Measurements from ENCODE around the gene C2. TPM values are rescaled to one million over a fixed set of nuclear protein-coding genes. Genes with fewer than 3 reads are reported as not detected.
"Not testable (repeated sequence)": the region's sequence is repeated elsewhere in the genome, so short reads cannot be mapped to it uniquely, and the experiment has no call there.

C2 gene
- total and polyA plus RNA-seq, 4 experiments from 2014 or later = 2.1 to 3.2 TPM; not detected in 2

GRCh38 chr6:31903957-31904356 lies 23.6 kb upstream of the C2 start:
- Histone ChIP-seq H3K27ac (ENCODE audit: low read depth, low read length) (no peak overlapping the region), H3K27me3 (ENCODE audit: insufficient read depth, low read length) (no peaks in the 10 kb centered on the region), H3K9me3 (ENCODE audit: control insufficient read depth in 1 of 2, low read length in 2 of 2) (no peaks in the 10 kb centered on the region), H3K4me3 (ENCODE audit: low read length in 2 of 2) (no peak overlapping the region), H3K36me3 (ENCODE audit: insufficient read depth, low read length) (no peaks in the 10 kb centered on the region), H3K4me1 (ENCODE audit: insufficient read depth, low read length) (peaks cover 24% of the 10 kb centered on the region)
- H3K36me3 Mint-ChIP-seq = peaks cover 0 to 1% of the 10 kb centered on the region in 2 donors
- intact Hi-C loops (cut with micrococcal nuclease) = no loop called here
- peak overlapping the region in 3 of 7 donors; percentile 4 to 71 (median 36) for H3K27ac Mint-ChIP-seq
- H3K4me3 Mint-ChIP-seq = peak overlapping the region in 2 of 8 donors; percentile 24 to 35
- no peak for DNase-seq
- ChIA-PET CTCF (ENCODE audit: partially characterized antibody) (interaction anchor here (1.0 kb wide), 1 partner anchor 48 kb away, joined by 5 read pairs; no protein-coding TSS in a partner anchor), POLR2A (ENCODE audit: partially characterized antibody) (interaction anchor here (0.7 kb wide), 1 partner anchor 68 kb away, joined by 3 read pairs; a partner anchor contains a TSS)
- H3K9me3 Mint-ChIP-seq = no peaks in the 10 kb centered on the region
- H3K4me1 Mint-ChIP-seq = peaks cover 11 to 24% (median 16%) of the 10 kb centered on the region in 4 donors
- H3K27me3 Mint-ChIP-seq = peaks cover 0 to 5% of the 10 kb centered on the region in 2 donors

DNA sequence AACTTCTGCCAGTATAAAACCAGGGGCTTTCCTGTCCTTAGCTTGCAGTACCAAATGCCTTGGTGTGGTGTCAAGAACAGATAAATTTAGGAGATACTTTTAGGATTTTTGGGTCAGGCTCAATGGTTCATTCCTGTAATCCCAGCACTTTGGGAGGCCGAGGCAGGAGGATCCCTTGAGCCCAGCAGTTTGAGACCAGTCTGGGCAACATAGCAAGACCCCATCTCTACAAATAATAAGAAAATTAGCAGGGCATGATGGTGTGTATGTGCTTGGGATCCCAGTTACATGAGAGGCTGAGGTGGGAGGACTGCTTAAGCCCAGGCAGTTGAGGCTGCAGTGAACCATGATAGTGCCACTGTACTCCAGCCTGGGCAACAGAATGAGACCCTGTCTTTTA lies 22.5 kb upstream of the C2 start:
- no peak overlapping the region for H3K27ac Mint-ChIP-seq
- peaks cover 0 to 6% of the 10 kb centered on the region in 2 donors for H3K27me3 Mint-ChIP-seq
- Histone ChIP-seq H3K4me3 (ENCODE audit: low read length in 2 of 2) (no peak overlapping the region), H3K4me1 (ENCODE audit: insufficient read depth, low read length) (peaks cover 14% of the 10 kb centered on the region), H3K9me3 (ENCODE audit: control insufficient read depth in 1 of 2, low read length in 2 of 2) (no peaks in the 10 kb centered on the region), H3K27ac (ENCODE audit: low read depth, low read length) (no peak overlapping the region), H3K27me3 (ENCODE audit: insufficient read depth, low read length) (no peaks in the 10 kb centered on the region), H3K36me3 (ENCODE audit: insufficient read depth, low read length) (no peaks in the 10 kb centered on the region)
- ChIA-PET POLR2A (ENCODE audit: partially characterized antibody) (no interaction called here), CTCF (ENCODE audit: partially characterized antibody) (interaction anchor here (0.5 kb wide), 1 partner anchor 36 kb away, joined by 4 read pairs; no protein-coding TSS in a partner anchor)
- no peaks in the 10 kb centered on the region for H3K9me3 Mint-ChIP-seq
- peaks cover 0 to 1% of the 10 kb centered on the region in 2 donors for H3K36me3 Mint-ChIP-seq
- no peak overlapping the region for H3K4me3 Mint-ChIP-seq
- intact Hi-C loops (cut with micrococcal nuclease) = no loop called here
- no peak for DNase-seq
- peaks cover 7 to 13% (median 9%) of the 10 kb centered on the region in 4 donors for H3K4me1 Mint-ChIP-seq

DNA sequence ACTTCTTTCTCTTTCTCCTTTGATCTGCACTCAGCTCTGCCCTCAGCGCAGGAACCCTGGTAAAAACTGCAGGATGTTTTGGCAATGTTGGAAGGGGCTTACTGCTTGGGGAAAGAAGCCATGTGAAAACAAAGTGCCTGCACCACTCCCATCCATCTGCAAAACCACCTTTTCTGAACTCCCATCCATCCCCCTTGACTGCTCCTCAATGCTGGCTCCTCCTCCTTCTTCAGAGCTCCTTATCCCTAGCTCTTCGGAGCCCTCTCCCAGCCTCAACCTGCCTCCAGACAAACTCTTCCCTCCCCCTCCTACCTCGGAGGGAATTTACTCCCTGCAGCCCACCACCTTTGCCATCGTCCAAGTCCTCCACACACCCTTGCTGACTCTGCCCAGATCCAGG lies 21.4 kb upstream of the C2 start:
- Mint-ChIP-seq H3K4me1 (peaks cover 7 to 12% (median 9%) of the 10 kb centered on the region in 4 donors), H3K27ac (peak overlapping the region in 1 of 7 donors; percentile 46), H3K4me3 (no peak overlapping the region), H3K27me3 (peaks cover 0 to 6% of the 10 kb centered on the region in 2 donors), H3K9me3 (no peaks in the 10 kb centered on the region), H3K36me3 (peaks cover 0 to 1% of the 10 kb centered on the region in 2 donors)
- peaks cover 10% of the 10 kb centered on the region for H3K4me1 ChIP-seq (ENCODE audit: insufficient read depth, low read length)
- no peaks in the 10 kb centered on the region for H3K36me3 ChIP-seq (ENCODE audit: insufficient read depth, low read length)
- intact Hi-C loops (cut with micrococcal nuclease) = no loop called here
- CTCF ChIA-PET (ENCODE audit: partially characterized antibody) = no interaction called here
- DNase-seq = no peak
- no peaks in the 10 kb centered on the region for H3K9me3 ChIP-seq (ENCODE audit: control insufficient read depth in 1 of 2, low read length in 2 of 2)
- no peaks in the 10 kb centered on the region for H3K27me3 ChIP-seq (ENCODE audit: insufficient read depth, low read length)
- H3K4me3 ChIP-seq (ENCODE audit: low read length in 2 of 2) = no peak overlapping the region
- POLR2A ChIA-PET (ENCODE audit: partially characterized antibody) = no interaction called here
- H3K27ac ChIP-seq (ENCODE audit: low read depth, low read length) = no peak overlapping the region

DNA sequence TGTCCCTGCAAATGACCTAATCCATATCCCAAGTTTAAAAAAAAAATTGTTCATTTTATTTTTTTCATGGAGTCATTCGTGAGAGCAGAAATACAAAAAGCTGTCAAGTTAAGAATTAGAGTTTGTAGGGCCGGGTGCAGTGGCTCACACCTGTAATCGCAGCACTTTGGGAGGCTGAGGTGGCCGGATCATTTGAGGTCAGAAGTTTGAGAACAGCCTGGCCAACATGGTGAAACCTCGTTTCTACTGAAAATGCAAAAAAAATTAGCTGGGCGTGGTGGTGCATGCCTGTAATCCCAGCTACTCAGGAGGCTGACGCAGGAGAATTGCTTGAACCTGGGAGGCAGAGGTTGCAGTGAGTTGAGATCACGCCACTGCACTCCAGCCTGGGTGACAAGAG lies 20.8 kb upstream of the C2 start:
- H3K4me3 Mint-ChIP-seq; H3K27me3 ChIP-seq (ENCODE audit: insufficient read depth, low read length); H3K9me3 Mint-ChIP-seq; H3K27ac Mint-ChIP-seq; H3K36me3 ChIP-seq (ENCODE audit: insufficient read depth, low read length); H3K9me3 ChIP-seq (ENCODE audit: control insufficient read depth in 1 of 2, low read length in 2 of 2); DNase-seq; H3K36me3 Mint-ChIP-seq; H3K4me3 ChIP-seq (ENCODE audit: low read length in 2 of 2); H3K27me3 Mint-ChIP-seq; H3K27ac ChIP-seq (ENCODE audit: low read depth, low read length); H3K4me1 ChIP-seq (ENCODE audit: insufficient read depth, low read length); intact Hi-C loops (cut with micrococcal nuclease): not testable (repeated sequence)
- CTCF ChIA-PET (ENCODE audit: partially characterized antibody) = interaction anchor here (0.7 kb wide), 1 partner anchor 1444 kb away, joined by 4 read pairs; no protein-coding TSS in a partner anchor
- peaks cover 7 to 11% (median 8%) of the 10 kb centered on the region in 4 donors for H3K4me1 Mint-ChIP-seq
- POLR2A ChIA-PET (ENCODE audit: partially characterized antibody) = interaction anchor here (0.7 kb wide), 1 partner anchor 13 kb away, joined by 3 read pairs; no protein-coding TSS in a partner anchor

DNA sequence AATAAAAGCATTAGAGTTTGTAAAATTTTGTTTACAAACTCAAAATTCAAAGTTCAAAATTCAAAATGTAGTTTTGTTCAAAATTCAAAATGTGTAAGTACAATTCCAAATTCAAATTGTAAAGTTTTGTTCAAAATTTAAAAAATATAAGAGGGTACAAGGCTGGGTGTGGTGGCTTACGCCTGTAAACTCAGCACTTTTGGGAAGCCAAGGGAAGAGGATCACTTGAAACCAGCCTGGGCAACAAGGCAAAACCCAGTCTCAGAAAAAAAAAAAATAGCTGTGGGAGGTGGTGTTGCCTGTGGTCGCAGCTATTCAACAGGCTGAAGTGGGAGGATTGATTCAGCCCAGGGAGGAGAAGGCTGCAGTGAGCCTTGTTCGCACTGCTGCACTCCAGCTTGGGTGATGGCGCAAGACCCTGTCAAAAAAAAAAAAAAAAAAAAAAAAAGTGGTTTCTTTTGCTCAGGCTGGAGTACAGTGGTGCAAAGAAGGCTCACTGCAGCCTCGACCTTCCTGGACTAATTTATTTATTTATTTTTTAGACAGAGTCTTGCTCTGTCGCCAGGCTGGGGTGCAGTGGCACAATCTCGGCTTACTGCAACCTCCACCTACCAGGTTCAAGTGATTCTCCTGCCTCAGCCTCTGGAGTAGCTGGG lies 20.2 kb upstream of the C2 start:
- Mint-ChIP-seq H3K27me3 (peaks cover 0 to 10% of the 10 kb centered on the region in 2 donors), H3K9me3 (peaks cover 0 to under 1% (median 0%) of the 10 kb centered on the region in 8 donors), H3K27ac (no peak overlapping the region), H3K36me3 (no peaks in the 10 kb centered on the region), H3K4me1 (peaks cover 7 to 10% (median 8%) of the 10 kb centered on the region in 4 donors), H3K4me3 (no peak overlapping the region)
- peaks cover 7% of the 10 kb centered on the region for H3K4me1 ChIP-seq (ENCODE audit: insufficient read depth, low read length)
- H3K4me3 ChIP-seq (ENCODE audit: low read length in 2 of 2) = no peak overlapping the region
- CTCF ChIA-PET (ENCODE audit: partially characterized antibody) = interaction anchor here (0.7 kb wide), 1 partner anchor 1444 kb away, joined by 4 read pairs; no protein-coding TSS in a partner anchor
- no peaks in the 10 kb centered on the region for H3K36me3 ChIP-seq (ENCODE audit: insufficient read depth, low read length)
- POLR2A ChIA-PET (ENCODE audit: partially characterized antibody) = interaction anchor here (0.7 kb wide), 1 partner anchor 12 kb away, joined by 3 read pairs; no protein-coding TSS in a partner anchor
- no peak overlapping the region for H3K27ac ChIP-seq (ENCODE audit: low read depth, low read length)
- intact Hi-C loops (cut with micrococcal nuclease) = no loop called here
- no peaks in the 10 kb centered on the region for H3K9me3 ChIP-seq (ENCODE audit: control insufficient read depth in 1 of 2, low read length in 2 of 2)
- H3K27me3 ChIP-seq (ENCODE audit: insufficient read depth, low read length) = no peaks in the 10 kb centered on the region
- no peak for DNase-seq

DNA sequence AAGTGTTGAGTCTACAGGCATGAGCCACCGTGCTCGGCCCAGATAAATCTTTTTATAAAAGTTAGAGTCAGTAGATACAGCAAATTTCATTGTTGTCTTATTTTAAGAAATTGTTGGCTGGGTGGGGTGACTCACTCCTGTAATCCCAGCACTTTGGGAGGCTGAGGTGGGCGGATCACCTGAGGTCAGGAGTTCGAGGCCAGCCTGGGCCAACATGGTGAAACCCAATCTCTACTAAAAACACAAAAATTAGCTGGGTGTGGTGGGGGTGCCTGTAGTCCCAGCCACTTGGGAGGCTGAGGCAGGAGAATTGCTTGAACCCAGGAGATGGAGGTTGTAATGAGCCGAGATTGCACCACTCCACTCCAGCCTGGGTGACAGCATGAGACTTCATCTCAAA lies 19.3 kb upstream of the C2 start:
- CTCF ChIA-PET (ENCODE audit: partially characterized antibody) = not testable (repeated sequence)

GRCh38 chr6:31908791-31909190 lies 18.7 kb upstream of the C2 start:
- H3K27ac ChIP-seq (ENCODE audit: low read depth, low read length) = no peak overlapping the region
- Mint-ChIP-seq H3K27me3 (peaks cover 0 to 11% of the 10 kb centered on the region in 2 donors), H3K27ac (no peak overlapping the region), H3K36me3 (no peaks in the 10 kb centered on the region), H3K4me1 (no peaks in the 10 kb centered on the region), H3K4me3 (no peak overlapping the region), H3K9me3 (peaks cover 0 to 2% (median 0%) of the 10 kb centered on the region in 8 donors)
- no peaks in the 10 kb centered on the region for H3K27me3 ChIP-seq (ENCODE audit: insufficient read depth, low read length)
- no peak overlapping the region for H3K4me3 ChIP-seq (ENCODE audit: low read length in 2 of 2)
- DNase-seq = no peak
- POLR2A ChIA-PET (ENCODE audit: partially characterized antibody) = interaction anchor here (1.0 kb wide), 1 partner anchor 10 kb away, joined by 3 read pairs; no protein-coding TSS in a partner anchor
- H3K9me3 ChIP-seq (ENCODE audit: control insufficient read depth in 1 of 2, low read length in 2 of 2) = no peaks in the 10 kb centered on the region
- intact Hi-C loops (cut with micrococcal nuclease) = no loop called here
- CTCF ChIA-PET (ENCODE audit: partially characterized antibody) = no interaction called here
- H3K4me1 ChIP-seq (ENCODE audit: insufficient read depth, low read length) = no peaks in the 10 kb centered on the region
- H3K36me3 ChIP-seq (ENCODE audit: insufficient read depth, low read length) = no peaks in the 10 kb centered on the region

More for the DNA sequence above, 19.3 kb upstream of the C2 start:
- H3K27me3 Mint-ChIP-seq = peaks cover 0 to 11% of the 10 kb centered on the region in 2 donors
- H3K36me3 Mint-ChIP-seq; H3K4me1 Mint-ChIP-seq; H3K27ac ChIP-seq (ENCODE audit: low read depth, low read length); H3K4me1 ChIP-seq (ENCODE audit: insufficient read depth, low read length); H3K4me3 ChIP-seq (ENCODE audit: low read length in 2 of 2); H3K36me3 ChIP-seq (ENCODE audit: insufficient read depth, low read length); H3K27me3 ChIP-seq (ENCODE audit: insufficient read depth, low read length); H3K27ac Mint-ChIP-seq; H3K4me3 Mint-ChIP-seq; H3K9me3 ChIP-seq (ENCODE audit: control insufficient read depth in 1 of 2, low read length in 2 of 2); intact Hi-C loops (cut with micrococcal nuclease); DNase-seq; H3K9me3 Mint-ChIP-seq: not testable (repeated sequence)
- POLR2A ChIA-PET (ENCODE audit: partially characterized antibody) = interaction anchor here (1.0 kb wide), 1 partner anchor 10 kb away, joined by 3 read pairs; no protein-coding TSS in a partner anchor
